HepG2 (cell line): ENCODE results near the gene THOC5. TPM values are rescaled to one million over a fixed set of nuclear protein-coding genes. Genes with fewer than 3 reads are reported as not detected.

ENCODE experiments used
- ARHGAP35 ChIP-seq: sonication (generic); formaldehyde crosslinking; IDR thresholded peaks from 2 replicates; pipeline ENCODE4 v1.9.0; 2022; ENCODE audit warnings: mild to moderate bottlenecking, inconsistent platforms, moderate library complexity, missing genetic modification reagents, borderline replicate concordance
- ARNT ChIP-seq: fragments of 450-650 bp; IDR thresholded peaks from 2 replicates; pipeline ENCODE4 v1.6.1; 2017
- BRD4 ChIP-seq: sonication (generic); formaldehyde crosslinking; IDR thresholded peaks from 2 replicates; pipeline ENCODE4 v1.4.0; 2020; ENCODE audit warnings: missing genetic modification reagents
- EED ChIP-seq: sonication (generic); formaldehyde crosslinking; IDR thresholded peaks from 2 replicates; pipeline ENCODE4 v1.5.0; 2020; ENCODE audit warnings: mild to moderate bottlenecking, missing genetic modification reagents
- ELF1 ChIP-seq: sonication (generic); formaldehyde crosslinking; IDR thresholded peaks from 2 replicates; pipeline ENCODE4 v1.4.0; 2020; ENCODE audit warnings: missing genetic modification reagents
- HNF4G ChIP-seq, 2 experiments: sonication (generic) in 1 of 2; formaldehyde crosslinking in 1 of 2; IDR thresholded peaks; 2 replicates each; pipeline versions ENCODE4 v1.4.0 to v1.6.1; 2011 to 2020; ENCODE audit warnings: borderline replicate concordance in 2 of 2, low read depth in 2 of 2, mild to moderate bottlenecking in 2 of 2, low read length in 1 of 2, missing genetic modification reagents in 1 of 2, moderate library complexity in 1 of 2
- KLF11 ChIP-seq: IDR thresholded peaks from 2 replicates; pipeline ENCODE4 v1.6.1; 2016; ENCODE audit warnings: missing compliant biosample characterization
- PATZ1 ChIP-seq: sonication (generic); formaldehyde crosslinking; IDR thresholded peaks from 2 replicates; pipeline ENCODE4 v1.4.0; 2020; ENCODE audit warnings: missing genetic modification reagents
- POLR2AphosphoS5 ChIP-seq: IDR thresholded peaks from 2 replicates; pipeline ENCODE4 v1.6.1; 2012; ENCODE audit warnings: low read depth, low read length
- SMAD1 ChIP-seq: sonication (generic); formaldehyde crosslinking; IDR thresholded peaks from 2 replicates; pipeline ENCODE4 v1.4.0; 2020; ENCODE audit warnings: missing genetic modification reagents, low read depth, mild to moderate bottlenecking, borderline replicate concordance
- TMF1 ChIP-seq: sonication (generic); formaldehyde crosslinking; IDR thresholded peaks from 2 replicates; pipeline ENCODE4 v1.8.1; 2022; ENCODE audit warnings: low read depth, missing genetic modification reagents
- ZBTB46 ChIP-seq: sonication (generic); formaldehyde crosslinking; IDR thresholded peaks from 2 replicates; pipeline ENCODE4 v1.4.0; 2020; ENCODE audit warnings: mild to moderate bottlenecking, missing genetic modification reagents, borderline replicate concordance
- ZIK1 ChIP-seq: sonication (generic); formaldehyde crosslinking; IDR thresholded peaks from 2 replicates; pipeline ENCODE4 v1.5.0; 2020; ENCODE audit warnings: mild to moderate bottlenecking, low read depth, missing genetic modification reagents, borderline replicate concordance
- ZMYM4 ChIP-seq: sonication (generic); formaldehyde crosslinking; IDR thresholded peaks from 2 replicates; pipeline ENCODE4 v1.8.1; 2023; ENCODE audit warnings: mild to moderate bottlenecking, missing genetic modification reagents
- ZNF414 ChIP-seq: sonication (generic); formaldehyde crosslinking; IDR thresholded peaks from 2 replicates; pipeline ENCODE4 v1.5.0; 2020; ENCODE audit warnings: missing genetic modification reagents
- ZNF563 ChIP-seq: sonication (generic); formaldehyde crosslinking; IDR thresholded peaks from 2 replicates; pipeline ENCODE4 v1.8.0; 2022; ENCODE audit warnings: mild to moderate bottlenecking, moderate library complexity, missing genetic modification reagents
- ZSCAN25 ChIP-seq: sonication (generic); formaldehyde crosslinking; IDR thresholded peaks from 2 replicates; pipeline ENCODE4 v1.8.0; 2022; ENCODE audit warnings: mild to moderate bottlenecking, missing genetic modification reagents
- polyA plus RNA-seq, 8 experiments: library from polyadenylated mRNA; depleted of rRNA in 3 of 8; stranded (reverse) in 7 of 8; unstranded in 1 of 8; fragments of >200 nt; fragmentation: Illumina TruSeq in 4 of 8; extraction: Trizol in 4 of 8; gene quantifications; 2 replicates each; pipeline versions ENCODE4 v1.2.1 to v1.2.3, GENCODE V29; 2011 to 2016; ENCODE audit warnings: low read depth in 4 of 8, missing spikeins in 1 of 8, mixed read lengths in 1 of 8; ENCODE audit not compliant: insufficient read depth in 1 of 8
- total RNA-seq, 5 experiments: library from RNA; depleted of rRNA; stranded (reverse); fragments of >200 nt; fragmentation: Illumina TruSeq; extraction: Trizol; gene quantifications; 2 replicates each; pipeline ENCODE4 v1.2.3, GENCODE V29; 2016; ENCODE audit warnings: low read depth in 1 of 5
- TF ChIP-seq, protein P1 (sequence below), 2 experiments: sonication (generic) in 1 of 2; formaldehyde crosslinking in 1 of 2; IDR thresholded peaks; 2 replicates each; pipeline versions ENCODE4 v1.6.1 to v1.9.0; 2014 to 2022; ENCODE audit warnings: antibody characterized with exemption in 1 of 2, borderline replicate concordance in 1 of 2, inconsistent platforms in 1 of 2, low read depth in 1 of 2, missing genetic modification reagents in 1 of 2

Gene THOC5
- total and polyA plus RNA-seq, 2 of the 13 experiments (the other 11 are each of a cell fraction or from before 2014, with no cell fraction given) = 45.8 to 46.7 TPM

GRCh38 chr22:29580200-29580810, 26.7 kb upstream of the THOC5 start (continued):
- TF ChIP-seq, protein P1, sequence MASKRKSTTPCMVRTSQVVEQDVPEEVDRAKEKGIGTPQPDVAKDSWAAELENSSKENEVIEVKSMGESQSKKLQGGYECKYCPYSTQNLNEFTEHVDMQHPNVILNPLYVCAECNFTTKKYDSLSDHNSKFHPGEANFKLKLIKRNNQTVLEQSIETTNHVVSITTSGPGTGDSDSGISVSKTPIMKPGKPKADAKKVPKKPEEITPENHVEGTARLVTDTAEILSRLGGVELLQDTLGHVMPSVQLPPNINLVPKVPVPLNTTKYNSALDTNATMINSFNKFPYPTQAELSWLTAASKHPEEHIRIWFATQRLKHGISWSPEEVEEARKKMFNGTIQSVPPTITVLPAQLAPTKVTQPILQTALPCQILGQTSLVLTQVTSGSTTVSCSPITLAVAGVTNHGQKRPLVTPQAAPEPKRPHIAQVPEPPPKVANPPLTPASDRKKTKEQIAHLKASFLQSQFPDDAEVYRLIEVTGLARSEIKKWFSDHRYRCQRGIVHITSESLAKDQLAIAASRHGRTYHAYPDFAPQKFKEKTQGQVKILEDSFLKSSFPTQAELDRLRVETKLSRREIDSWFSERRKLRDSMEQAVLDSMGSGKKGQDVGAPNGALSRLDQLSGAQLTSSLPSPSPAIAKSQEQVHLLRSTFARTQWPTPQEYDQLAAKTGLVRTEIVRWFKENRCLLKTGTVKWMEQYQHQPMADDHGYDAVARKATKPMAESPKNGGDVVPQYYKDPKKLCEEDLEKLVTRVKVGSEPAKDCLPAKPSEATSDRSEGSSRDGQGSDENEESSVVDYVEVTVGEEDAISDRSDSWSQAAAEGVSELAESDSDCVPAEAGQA (IDR thresholded peaks at IDR 0.05; ENCODE audit: low read depth) = no peak; the same call in 1 of the 2 replicates
- TF ChIP-seq, protein P1 (CRISPR knock-in tag; IDR thresholded peaks at IDR 0.05; ENCODE audit: borderline replicate concordance) = no peak
- TF ChIP-seq ZMYM4 (CRISPR knock-in tag) = peak; percentile 64
- TF ChIP-seq HNF4G (IDR thresholded peaks at IDR 0.05; ENCODE audit: borderline replicate concordance, low read depth, low read length) = peak; percentile 88
- peak; percentile 85; the same call in 1 of the 2 replicates for TF ChIP-seq HNF4G (CRISPR knock-in tag; IDR thresholded peaks at IDR 0.05; ENCODE audit: borderline replicate concordance, low read depth)
- TF ChIP-seq ZNF563 (CRISPR knock-in tag) = peak; percentile 82; the same call in 1 of the 2 replicates
- TF ChIP-seq ELF1 (CRISPR knock-in tag) = no peak; the same call in 1 of the 2 replicates
- TF ChIP-seq ARHGAP35 (CRISPR knock-in tag) = peak; percentile 60; the same call in 1 of the 2 replicates
- peak; percentile 86 for TF ChIP-seq KLF11
- TF ChIP-seq EED = peak; percentile 74
- no peak for TF ChIP-seq ARNT
- peak; percentile 90; the same call in 1 of the 2 replicates for TF ChIP-seq BRD4 (CRISPR knock-in tag)
- TF ChIP-seq POLR2AphosphoS5 = peak; percentile 75
- TF ChIP-seq ZSCAN25 = peak; percentile 58
- no peak for TF ChIP-seq SMAD1
- peak; percentile 81 for TF ChIP-seq ZNF414
- no peak for TF ChIP-seq ZBTB46 (CRISPR knock-in tag)
- peak; percentile 57; the same call in 1 of the 2 replicates for TF ChIP-seq TMF1 (CRISPR knock-in tag)
- peak; percentile 81 for TF ChIP-seq ZIK1 (CRISPR knock-in tag)
- TF ChIP-seq PATZ1 (CRISPR knock-in tag) = peak; percentile 56
